ENCODE data around the gene SLC25A1.

DNA sequence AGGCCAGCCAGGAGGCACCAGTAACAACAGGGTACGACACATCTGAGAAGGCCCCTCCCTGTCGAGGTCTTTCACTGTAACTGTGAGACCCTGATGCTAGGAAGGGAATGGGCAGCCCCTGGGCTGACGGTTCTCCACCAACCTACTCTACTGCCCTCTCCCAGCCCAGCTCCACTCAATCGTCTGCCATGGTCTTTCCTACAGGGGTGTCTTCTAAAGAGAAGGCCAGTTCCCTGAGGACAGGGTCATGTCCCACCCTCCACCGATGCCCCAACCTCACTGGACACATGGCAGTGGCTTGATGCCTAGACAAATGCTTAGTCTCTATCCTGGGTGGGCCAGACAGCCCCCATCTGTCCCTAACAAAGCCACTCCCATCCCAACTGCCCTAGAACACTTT, 46.0 kb upstream of the SLC25A1 start:
- TF ChIP-seq SMAD3 (CRISPR knock-in tag; IDR thresholded peaks at IDR 0.05; ENCODE audit: borderline replicate concordance) (no peak), TCF7 (CRISPR knock-in tag; IDR thresholded peaks at IDR 0.05; ENCODE audit: low read depth) (no peak)
- TF ChIP-seq, protein P1, sequence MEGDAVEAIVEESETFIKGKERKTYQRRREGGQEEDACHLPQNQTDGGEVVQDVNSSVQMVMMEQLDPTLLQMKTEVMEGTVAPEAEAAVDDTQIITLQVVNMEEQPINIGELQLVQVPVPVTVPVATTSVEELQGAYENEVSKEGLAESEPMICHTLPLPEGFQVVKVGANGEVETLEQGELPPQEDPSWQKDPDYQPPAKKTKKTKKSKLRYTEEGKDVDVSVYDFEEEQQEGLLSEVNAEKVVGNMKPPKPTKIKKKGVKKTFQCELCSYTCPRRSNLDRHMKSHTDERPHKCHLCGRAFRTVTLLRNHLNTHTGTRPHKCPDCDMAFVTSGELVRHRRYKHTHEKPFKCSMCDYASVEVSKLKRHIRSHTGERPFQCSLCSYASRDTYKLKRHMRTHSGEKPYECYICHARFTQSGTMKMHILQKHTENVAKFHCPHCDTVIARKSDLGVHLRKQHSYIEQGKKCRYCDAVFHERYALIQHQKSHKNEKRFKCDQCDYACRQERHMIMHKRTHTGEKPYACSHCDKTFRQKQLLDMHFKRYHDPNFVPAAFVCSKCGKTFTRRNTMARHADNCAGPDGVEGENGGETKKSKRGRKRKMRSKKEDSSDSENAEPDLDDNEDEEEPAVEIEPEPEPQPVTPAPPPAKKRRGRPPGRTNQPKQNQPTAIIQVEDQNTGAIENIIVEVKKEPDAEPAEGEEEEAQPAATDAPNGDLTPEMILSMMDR (IDR thresholded peaks at IDR 0.05) = no peak
